ENCODE measurements around the gene FNDC3A. TPM values are rescaled to one million over a fixed set of nuclear protein-coding genes. Genes with fewer than 3 reads are reported as not detected.

Gene FNDC3A
- total RNA-seq, 4 donors from 2014 or later = 21.9 to 59.7 (median 40.1) TPM

DNA sequence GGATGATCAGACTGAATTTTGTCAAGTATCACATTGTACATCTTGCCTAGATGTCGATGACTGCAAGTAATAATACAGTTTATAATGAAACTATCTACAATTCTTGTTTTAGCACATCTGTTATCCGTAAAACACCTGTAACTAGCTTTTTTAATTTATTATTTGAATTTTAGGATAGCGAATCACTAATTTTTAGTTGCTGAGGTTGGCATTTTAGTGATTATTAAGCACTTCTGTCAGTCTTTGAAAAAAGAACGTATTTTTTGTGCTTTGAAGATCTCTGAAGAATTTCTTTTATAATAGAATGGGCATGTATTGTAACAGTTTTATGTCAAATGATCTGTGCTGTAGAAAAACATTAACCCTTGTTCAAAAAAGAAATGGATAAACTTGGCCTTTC, 232.9 kb downstream of the FNDC3A start:
- no peaks in the 10 kb centered on the region for H3K27me3 ChIP-seq
- no peak overlapping the region for H3K4me3 ChIP-seq
- peaks cover 0 to 54% (median 15%) of the 10 kb centered on the region in 4 donors for H3K36me3 ChIP-seq
- intact Hi-C loops (cut with DNase I; ENCODE audit: low total_unique reads) (no loop called here), in situ Hi-C loops (cut with MboI; ENCODE audit: low pct_ligation_motif_present in 1 of 4, low pct_unique_long_range_greater_than_20kb in 1 of 4, low sequenced_read_pairs in 3 of 4) (no loop called here)
- TF ChIP-seq, protein P1, sequence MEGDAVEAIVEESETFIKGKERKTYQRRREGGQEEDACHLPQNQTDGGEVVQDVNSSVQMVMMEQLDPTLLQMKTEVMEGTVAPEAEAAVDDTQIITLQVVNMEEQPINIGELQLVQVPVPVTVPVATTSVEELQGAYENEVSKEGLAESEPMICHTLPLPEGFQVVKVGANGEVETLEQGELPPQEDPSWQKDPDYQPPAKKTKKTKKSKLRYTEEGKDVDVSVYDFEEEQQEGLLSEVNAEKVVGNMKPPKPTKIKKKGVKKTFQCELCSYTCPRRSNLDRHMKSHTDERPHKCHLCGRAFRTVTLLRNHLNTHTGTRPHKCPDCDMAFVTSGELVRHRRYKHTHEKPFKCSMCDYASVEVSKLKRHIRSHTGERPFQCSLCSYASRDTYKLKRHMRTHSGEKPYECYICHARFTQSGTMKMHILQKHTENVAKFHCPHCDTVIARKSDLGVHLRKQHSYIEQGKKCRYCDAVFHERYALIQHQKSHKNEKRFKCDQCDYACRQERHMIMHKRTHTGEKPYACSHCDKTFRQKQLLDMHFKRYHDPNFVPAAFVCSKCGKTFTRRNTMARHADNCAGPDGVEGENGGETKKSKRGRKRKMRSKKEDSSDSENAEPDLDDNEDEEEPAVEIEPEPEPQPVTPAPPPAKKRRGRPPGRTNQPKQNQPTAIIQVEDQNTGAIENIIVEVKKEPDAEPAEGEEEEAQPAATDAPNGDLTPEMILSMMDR (IDR thresholded peaks at IDR 0.05) = no peak
- TF ChIP-seq EP300 (IDR thresholded peaks at IDR 0.05; ENCODE audit: low read depth) (no peak), POLR2AphosphoS5 (IDR thresholded peaks at IDR 0.05) (no peak), POLR2A (IDR thresholded peaks at IDR 0.05) (no peak)
- 95 to 100% methylated on average over 4 of the region's 4 CpGs for WGBS, 2 donors (ENCODE audit: low coverage in 1 of 2)
- no peak for DNase-seq
- H3K4me1 ChIP-seq = peaks cover 0 to under 1% (median 0%) of the 10 kb centered on the region in 4 donors
- H3K27ac ChIP-seq = no peak overlapping the region
- no peaks in the 10 kb centered on the region for H3K9me3 ChIP-seq

DNA sequence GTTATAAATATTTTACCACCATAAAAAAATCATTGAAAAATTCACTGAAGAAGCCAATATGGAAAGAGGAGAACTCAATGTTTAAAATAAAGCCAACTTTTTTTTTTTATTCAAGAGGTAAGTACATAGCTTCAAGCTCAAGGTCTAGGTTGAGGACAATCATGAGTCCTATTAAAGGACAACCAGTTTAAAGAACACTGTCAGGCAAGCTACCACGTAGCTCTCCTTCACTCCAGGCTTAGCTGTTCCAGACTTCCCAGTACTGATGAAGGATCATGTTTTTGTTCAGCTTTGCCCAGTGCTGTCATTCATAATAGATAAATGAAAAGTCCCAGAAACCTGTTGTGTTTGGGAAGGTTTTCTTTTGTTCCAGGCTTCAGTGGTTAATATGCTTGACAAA, 234.4 kb downstream of the FNDC3A start:
- WGBS, 2 donors (ENCODE audit: low coverage in 1 of 2) = 96 to 100% methylated on average over 1 of the region's 1 CpG
- Histone ChIP-seq H3K27me3 (no peaks in the 10 kb centered on the region), H3K27ac (no peak overlapping the region), H3K4me3 (no peak overlapping the region), H3K4me1 (peaks cover 0 to 15% (median 4%) of the 10 kb centered on the region in 4 donors), H3K36me3 (peaks cover 0 to 41% (median 9%) of the 10 kb centered on the region in 4 donors), H3K9me3 (no peaks in the 10 kb centered on the region)
- intact Hi-C loops (cut with DNase I; ENCODE audit: low total_unique reads) (no loop called here), in situ Hi-C loops (cut with MboI; ENCODE audit: low pct_ligation_motif_present in 1 of 4, low pct_unique_long_range_greater_than_20kb in 1 of 4, low sequenced_read_pairs in 3 of 4) (no loop called here)
- TF ChIP-seq, protein P1 (IDR thresholded peaks at IDR 0.05) = no peak
- no peak for TF ChIP-seq EP300 (IDR thresholded peaks at IDR 0.05; ENCODE audit: low read depth)
- TF ChIP-seq POLR2AphosphoS5 (IDR thresholded peaks at IDR 0.05) = no peak
- TF ChIP-seq POLR2A (IDR thresholded peaks at IDR 0.05) = no peak
- no peak for DNase-seq

DNA sequence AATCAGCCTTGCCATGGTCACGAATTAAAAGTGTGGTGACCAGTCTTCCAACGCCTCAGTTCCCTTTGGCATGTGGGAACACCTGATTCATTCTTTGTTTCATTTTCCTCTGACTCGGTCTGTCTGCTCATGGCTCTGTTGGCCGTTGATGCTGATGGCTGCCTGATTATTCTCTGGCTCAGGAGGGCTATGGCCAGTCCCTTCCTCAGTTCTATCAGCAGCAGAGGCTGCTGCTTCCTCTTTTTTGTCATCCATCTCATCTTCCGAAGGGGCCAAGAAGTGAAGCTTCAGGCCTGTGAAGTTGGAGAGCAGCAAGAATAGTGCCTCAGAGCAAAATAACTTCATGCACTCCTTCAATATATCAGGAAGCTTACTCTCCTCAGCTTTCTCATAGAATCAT, 235.0 kb downstream of the FNDC3A start:
- intact Hi-C loops (cut with DNase I; ENCODE audit: low total_unique reads) (no loop called here), in situ Hi-C loops (cut with MboI; ENCODE audit: low pct_ligation_motif_present in 1 of 4, low pct_unique_long_range_greater_than_20kb in 1 of 4, low sequenced_read_pairs in 3 of 4) (no loop called here)
- Histone ChIP-seq H3K27me3 (no peaks in the 10 kb centered on the region), H3K27ac (no peak overlapping the region), H3K4me1 (peaks cover 0 to 18% (median 5%) of the 10 kb centered on the region in 4 donors), H3K36me3 (peaks cover 0 to 36% (median 7%) of the 10 kb centered on the region in 4 donors), H3K4me3 (no peak overlapping the region), H3K9me3 (no peaks in the 10 kb centered on the region)
- TF ChIP-seq POLR2A (IDR thresholded peaks at IDR 0.05) = no peak
- no peak for TF ChIP-seq POLR2AphosphoS5 (IDR thresholded peaks at IDR 0.05)
- TF ChIP-seq, protein P1 (IDR thresholded peaks at IDR 0.05) = no peak
- TF ChIP-seq EP300 (IDR thresholded peaks at IDR 0.05; ENCODE audit: low read depth) = no peak
- no peak for DNase-seq
- 91% methylated on average over 5 of the region's 5 CpGs; no CpG with 5 or more reads in 1 of the 2 donors for WGBS, 2 donors (ENCODE audit: low coverage in 1 of 2)

- Histone ChIP-seq H3K4me3 (no peak overlapping the region), H3K4me1 (peaks cover 0 to 21% (median 5%) of the 10 kb centered on the region in 4 donors), H3K36me3 (peaks cover 0 to 9% (median 0%) of the 10 kb centered on the region in 4 donors), H3K9me3 (no peaks in the 10 kb centered on the region), H3K27me3 (peaks cover 17% of the 10 kb centered on the region), H3K27ac (no peak overlapping the region)
- no peak for DNase-seq
- TF ChIP-seq EP300 (IDR thresholded peaks at IDR 0.05; ENCODE audit: low read depth) = no peak
- TF ChIP-seq POLR2AphosphoS5 (IDR thresholded peaks at IDR 0.05) = no peak
- TF ChIP-seq, protein P1 (IDR thresholded peaks at IDR 0.05) = no peak
- no peak for TF ChIP-seq POLR2A (IDR thresholded peaks at IDR 0.05)
- WGBS, 2 donors (ENCODE audit: low coverage in 1 of 2) = 88 to 90% methylated on average over 1 of the region's 1 CpG
- in situ Hi-C loops (cut with MboI; ENCODE audit: low pct_ligation_motif_present in 1 of 4, low pct_unique_long_range_greater_than_20kb in 1 of 4, low sequenced_read_pairs in 3 of 4) (no loop called here), intact Hi-C loops (cut with DNase I; ENCODE audit: low total_unique reads) (no loop called here)
These were observed 237.8 kb downstream of the FNDC3A start for GRCh38 chr13:49213539-49213938.

Data from transverse colon (tissue), 4 donors.